GM12873 (cell line): ENCODE measurements around the gene CLPTM1L.

ENCODE experiments used
- CTCF ChIP-seq: IDR thresholded peaks from 2 replicates; pipeline ENCODE4 v1.5.1; 2012; ENCODE audit warnings: low read depth, mild to moderate bottlenecking, moderate library complexity, low read length, control low read depth; ENCODE audit not compliant: insufficient read depth; ENCODE audit errors: missing control alignments

Gene CLPTM1L

GRCh38 chr5:1378866-1379659, 34.2 kb upstream of the CLPTM1L start:
- no peak for TF ChIP-seq CTCF

DNA sequence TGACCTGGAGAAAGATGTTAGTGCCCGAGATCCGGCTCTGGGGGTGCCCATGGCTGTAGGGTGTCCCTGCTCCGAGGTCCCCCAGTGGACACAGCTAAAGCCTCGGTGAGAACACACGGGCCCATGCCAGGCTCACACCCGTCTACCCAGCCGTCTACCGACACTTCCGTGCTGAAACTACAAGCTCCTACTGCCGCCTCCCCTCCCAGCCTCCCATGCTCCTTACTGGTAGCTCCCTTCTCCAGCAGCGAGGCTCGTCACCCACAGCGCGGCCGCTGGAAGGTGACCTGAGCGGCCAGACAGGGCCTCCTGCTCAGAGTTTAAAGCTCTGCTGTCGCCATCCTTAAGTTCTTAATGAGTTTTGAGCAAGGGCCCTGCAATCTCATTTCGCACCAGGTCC, 33.2 kb upstream of the CLPTM1L start:
- TF ChIP-seq CTCF, result no peak

DNA sequence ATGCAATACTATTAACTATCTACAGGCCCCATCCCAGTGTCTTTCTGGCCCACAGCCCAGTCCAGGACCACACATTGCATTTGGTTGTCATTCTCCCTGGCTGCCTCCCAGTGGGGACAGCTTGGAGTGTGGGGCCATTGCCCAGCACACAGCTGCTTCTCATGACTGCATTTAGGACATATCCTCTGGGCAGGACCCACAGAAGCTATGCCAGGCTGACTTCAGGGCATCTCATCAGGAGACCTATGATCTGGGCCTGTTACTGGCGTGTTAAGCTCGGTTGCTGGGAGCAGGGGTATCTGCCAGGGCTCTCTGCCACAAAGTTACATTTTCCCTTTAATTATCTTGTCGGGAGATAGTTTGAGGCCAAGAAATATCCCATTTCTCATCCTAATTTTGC, 32.1 kb upstream of the CLPTM1L start:
- no peak for TF ChIP-seq CTCF

DNA sequence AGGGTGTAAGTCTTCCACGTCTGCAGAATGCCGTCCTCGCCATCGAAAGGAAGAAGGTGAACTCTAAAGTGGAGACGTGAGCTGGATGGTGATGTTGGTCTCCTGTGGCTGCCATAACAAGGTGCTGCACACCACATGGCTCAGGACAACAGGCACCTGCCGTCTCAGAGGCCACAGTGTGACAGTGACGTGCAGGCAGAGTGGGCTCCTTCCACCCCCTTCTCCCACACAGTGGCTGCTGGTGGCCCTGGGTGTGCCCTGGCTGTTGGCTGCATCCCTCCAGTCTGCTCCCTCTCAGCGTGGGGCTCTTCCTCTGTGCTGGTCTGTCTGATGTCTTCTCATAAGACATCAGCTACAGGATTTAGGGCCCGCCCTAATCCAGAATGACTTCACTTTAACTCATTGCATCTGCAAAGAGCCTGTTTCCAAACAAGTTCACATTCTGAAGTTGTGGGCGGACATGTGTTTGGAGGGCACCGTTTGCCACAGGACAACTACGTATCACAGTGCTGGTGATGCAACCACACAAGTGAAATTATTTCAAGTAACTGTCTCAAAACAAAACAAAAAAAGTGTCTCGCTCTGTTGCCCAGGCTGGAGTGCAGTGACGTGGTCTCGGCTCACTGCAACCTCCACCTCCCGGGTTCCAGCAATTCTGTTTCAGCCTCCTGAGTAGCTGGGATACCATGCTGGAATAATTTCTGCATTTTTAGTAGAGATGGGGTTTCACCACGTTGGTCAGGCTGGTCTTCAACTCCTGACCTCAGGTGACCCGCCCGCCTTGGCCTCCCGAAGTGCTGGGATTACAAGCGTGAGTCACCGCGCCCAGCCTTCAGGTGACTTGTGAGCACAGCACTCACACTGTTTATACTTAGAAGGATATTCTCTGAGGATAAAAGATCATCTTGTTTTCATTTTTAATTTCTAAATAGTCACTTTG, 31.2 kb upstream of the CLPTM1L start:
- no peak for TF ChIP-seq CTCF

DNA sequence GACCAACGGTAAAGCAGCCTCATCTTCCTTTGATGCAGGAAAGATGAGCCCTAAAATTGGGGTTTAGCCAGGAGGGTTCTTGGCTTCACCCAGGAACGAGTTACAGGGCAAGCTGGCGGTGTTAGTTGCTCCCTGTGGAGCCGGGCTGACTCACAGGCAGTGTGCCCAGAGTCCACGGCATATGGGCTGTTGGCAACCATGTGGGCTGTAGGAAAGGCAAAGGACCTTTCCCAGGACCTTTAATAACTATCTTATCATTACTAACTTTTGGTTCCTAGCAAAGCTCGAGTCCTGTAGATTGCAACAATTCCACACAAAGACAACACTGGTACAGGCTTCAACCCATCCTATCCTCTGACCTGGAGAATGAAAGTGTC, 29.8 kb upstream of the CLPTM1L start:
- no peak for TF ChIP-seq CTCF

GRCh38 chr5:1374030-1374678, 29.3 kb upstream of the CLPTM1L start:
- TF ChIP-seq CTCF, result no peak
